ENCODE measurements around the gene NEU2. TPM values are rescaled to one million over a fixed set of nuclear protein-coding genes. Genes with fewer than 3 reads are reported as not detected.

The NEU2 gene
- total RNA-seq, 2 experiments from 2014 or later, result not detected

DNA sequence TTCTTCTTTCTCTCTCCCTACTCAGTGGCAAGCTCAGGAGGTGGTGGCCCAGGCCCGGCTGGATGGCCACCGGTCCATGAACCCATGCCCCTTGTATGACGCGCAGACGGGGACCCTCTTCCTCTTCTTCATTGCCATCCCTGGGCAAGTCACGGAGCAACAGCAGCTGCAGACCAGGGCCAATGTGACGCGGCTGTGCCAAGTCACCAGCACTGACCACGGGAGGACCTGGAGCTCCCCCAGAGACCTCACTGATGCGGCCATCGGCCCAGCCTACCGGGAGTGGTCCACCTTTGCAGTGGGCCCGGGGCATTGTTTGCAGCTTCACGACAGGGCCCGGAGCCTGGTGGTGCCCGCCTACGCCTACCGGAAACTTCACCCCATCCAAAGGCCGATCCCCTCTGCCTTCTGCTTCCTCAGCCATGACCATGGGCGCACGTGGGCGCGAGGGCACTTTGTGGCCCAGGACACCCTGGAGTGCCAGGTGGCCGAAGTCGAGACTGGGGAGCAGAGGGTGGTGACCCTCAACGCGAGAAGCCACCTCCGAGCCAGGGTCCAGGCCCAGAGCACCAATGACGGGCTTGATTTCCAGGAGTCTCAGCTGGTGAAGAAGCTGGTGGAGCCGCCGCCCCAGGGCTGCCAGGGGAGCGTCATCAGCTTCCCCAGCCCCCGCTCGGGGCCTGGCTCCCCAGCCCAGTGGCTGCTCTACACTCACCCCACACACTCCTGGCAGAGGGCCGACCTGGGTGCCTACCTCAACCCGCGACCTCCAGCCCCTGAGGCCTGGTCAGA, 1.8 kb downstream of the NEU2 start:
- POLR2A ChIA-PET, result no interaction called here
- H3K27me3 Mint-ChIP-seq, result no peaks in the 10 kb centered on the region
- no peaks in the 10 kb centered on the region for H3K4me1 ChIP-seq (ENCODE audit: insufficient read depth, low read length)
- H3K4me3 ChIP-seq (ENCODE audit: low read length), result no peak overlapping the region
- no peaks in the 10 kb centered on the region for H3K36me3 Mint-ChIP-seq (ENCODE audit: low read depth)
- ATAC-seq (ENCODE audit: poor library complexity) (no peak), DNase-seq (no peak)
- peaks cover 0 to 3% of the 10 kb centered on the region in 2 experiments for H3K9me3 ChIP-seq (ENCODE audit: control insufficient read depth in 1 of 2, insufficient read depth in 1 of 2, low read length in 2 of 2)
- no peaks in the 10 kb centered on the region for H3K4me1 Mint-ChIP-seq (ENCODE audit: low read depth)
- H3K9me3 Mint-ChIP-seq, result no peaks in the 10 kb centered on the region
- intact Hi-C loops (cut with DNase I, micrococcal nuclease), result loop anchor here in 1 of 2 experiments (10.0 kb wide), 1 partner anchor 169 kb away; no protein-coding TSS in a partner anchor
- TF ChIP-seq, protein P1, sequence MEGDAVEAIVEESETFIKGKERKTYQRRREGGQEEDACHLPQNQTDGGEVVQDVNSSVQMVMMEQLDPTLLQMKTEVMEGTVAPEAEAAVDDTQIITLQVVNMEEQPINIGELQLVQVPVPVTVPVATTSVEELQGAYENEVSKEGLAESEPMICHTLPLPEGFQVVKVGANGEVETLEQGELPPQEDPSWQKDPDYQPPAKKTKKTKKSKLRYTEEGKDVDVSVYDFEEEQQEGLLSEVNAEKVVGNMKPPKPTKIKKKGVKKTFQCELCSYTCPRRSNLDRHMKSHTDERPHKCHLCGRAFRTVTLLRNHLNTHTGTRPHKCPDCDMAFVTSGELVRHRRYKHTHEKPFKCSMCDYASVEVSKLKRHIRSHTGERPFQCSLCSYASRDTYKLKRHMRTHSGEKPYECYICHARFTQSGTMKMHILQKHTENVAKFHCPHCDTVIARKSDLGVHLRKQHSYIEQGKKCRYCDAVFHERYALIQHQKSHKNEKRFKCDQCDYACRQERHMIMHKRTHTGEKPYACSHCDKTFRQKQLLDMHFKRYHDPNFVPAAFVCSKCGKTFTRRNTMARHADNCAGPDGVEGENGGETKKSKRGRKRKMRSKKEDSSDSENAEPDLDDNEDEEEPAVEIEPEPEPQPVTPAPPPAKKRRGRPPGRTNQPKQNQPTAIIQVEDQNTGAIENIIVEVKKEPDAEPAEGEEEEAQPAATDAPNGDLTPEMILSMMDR (IDR thresholded peaks at IDR 0.05), result no peak
- CTCF ChIA-PET, result no interaction called here
- H3K4me3 Mint-ChIP-seq, result no peak overlapping the region
- H3K27ac ChIP-seq (ENCODE audit: low read depth in 1 of 2, low read length in 2 of 2), result no peak overlapping the region
- H3K36me3 ChIP-seq (ENCODE audit: insufficient read depth, low read length), result no peaks in the 10 kb centered on the region
- H3K27me3 ChIP-seq (ENCODE audit: control insufficient read depth in 1 of 2, insufficient read depth in 2 of 2, low read length in 2 of 2), result no peaks in the 10 kb centered on the region
- H3K27ac Mint-ChIP-seq, result no peak overlapping the region

DNA sequence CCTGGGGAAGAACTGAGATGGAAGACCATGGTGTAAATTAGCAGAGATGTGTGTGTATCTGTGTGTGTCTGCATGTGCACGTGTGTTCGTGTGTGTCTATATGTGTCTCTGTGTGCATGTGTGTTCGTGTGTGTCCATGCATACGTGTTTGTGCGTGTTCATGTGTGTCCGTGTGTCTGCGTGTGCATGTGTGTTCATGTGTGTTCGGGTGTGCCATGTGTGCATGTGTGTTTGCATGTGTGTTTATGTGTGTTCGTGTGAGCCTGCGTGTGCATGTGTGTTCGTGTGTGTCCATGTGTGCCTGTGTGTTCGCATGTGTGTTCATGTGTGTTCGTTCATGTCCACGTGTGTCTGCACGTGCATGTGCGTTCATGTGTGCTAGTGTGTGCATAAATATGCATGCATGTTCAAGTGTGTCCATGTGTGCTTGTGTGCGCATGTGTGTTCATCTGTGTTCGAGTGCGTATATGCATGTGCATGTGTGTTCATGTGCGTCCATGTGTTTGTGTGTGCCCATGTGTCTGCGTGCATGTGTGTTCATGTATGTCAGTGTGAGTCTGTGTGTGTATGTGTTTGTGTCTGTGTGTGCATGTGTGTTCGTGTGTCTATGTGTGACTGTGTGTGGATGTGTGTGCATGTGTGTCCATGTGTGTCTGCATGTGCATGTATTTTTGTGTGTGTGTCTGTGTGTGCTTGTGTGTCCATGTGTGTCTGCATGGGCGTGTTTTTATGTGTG, 3.1 kb downstream of the NEU2 start:
- Histone ChIP-seq H3K9me3 (ENCODE audit: control insufficient read depth in 1 of 2, insufficient read depth in 1 of 2, low read length in 2 of 2) (peaks cover 0 to 3% of the 10 kb centered on the region in 2 experiments), H3K4me3 (ENCODE audit: low read length) (no peak overlapping the region), H3K4me1 (ENCODE audit: insufficient read depth, low read length) (no peaks in the 10 kb centered on the region), H3K27me3 (ENCODE audit: control insufficient read depth in 1 of 2, insufficient read depth in 2 of 2, low read length in 2 of 2) (no peaks in the 10 kb centered on the region), H3K36me3 (ENCODE audit: insufficient read depth, low read length) (no peaks in the 10 kb centered on the region), H3K27ac (ENCODE audit: low read depth in 1 of 2, low read length in 2 of 2) (no peak overlapping the region)
- Mint-ChIP-seq H3K4me1 (ENCODE audit: low read depth) (no peaks in the 10 kb centered on the region), H3K9me3 (no peaks in the 10 kb centered on the region), H3K27me3 (no peaks in the 10 kb centered on the region), H3K4me3 (no peak overlapping the region), H3K36me3 (ENCODE audit: low read depth) (no peaks in the 10 kb centered on the region), H3K27ac (no peak overlapping the region)
- CTCF ChIA-PET, result no interaction called here
- DNase-seq, result no peak
- TF ChIP-seq, protein P1 (IDR thresholded peaks at IDR 0.05), result no peak
- POLR2A ChIA-PET, result no interaction called here
- no peak for ATAC-seq (ENCODE audit: poor library complexity)
- intact Hi-C loops (cut with DNase I, micrococcal nuclease), result loop anchor here in 1 of 2 experiments (10.0 kb wide), 1 partner anchor 171 kb away; no protein-coding TSS in a partner anchor

DNA sequence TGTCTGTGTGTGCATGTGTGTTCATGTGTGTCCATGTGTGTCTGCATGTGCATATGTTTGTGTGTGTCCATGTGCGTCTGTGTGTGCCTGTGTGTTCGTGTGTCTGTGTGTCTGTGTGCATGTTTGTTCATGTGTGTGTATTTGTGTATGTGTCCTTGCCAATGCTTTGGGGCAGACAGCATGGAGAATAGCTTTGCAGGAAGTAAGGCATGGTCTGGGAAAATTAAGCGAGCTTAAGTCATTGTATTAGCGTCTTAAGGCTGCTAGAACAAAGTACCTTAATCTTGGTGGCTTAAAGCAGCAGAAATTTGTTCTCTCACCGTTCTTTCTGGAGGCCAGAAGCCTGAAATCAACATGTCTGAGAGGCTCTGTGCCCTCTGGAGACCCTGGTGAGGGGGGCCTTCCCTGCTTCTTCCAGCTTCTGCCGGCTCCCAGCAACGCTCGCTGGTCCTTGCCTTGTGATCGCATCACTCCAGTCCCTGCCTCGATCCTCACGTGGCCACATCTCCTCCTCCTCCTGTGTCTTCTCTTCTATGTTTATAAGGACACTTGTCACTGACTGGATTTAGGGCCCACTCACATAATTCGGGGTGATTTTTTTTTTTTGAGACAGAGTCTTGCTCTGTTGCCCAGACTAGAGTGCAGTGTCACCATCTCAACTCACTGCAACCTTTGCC, 3.8 kb downstream of the NEU2 start:
- H3K4me3 Mint-ChIP-seq, result no peak overlapping the region
- Histone ChIP-seq H3K36me3 (ENCODE audit: insufficient read depth, low read length) (no peaks in the 10 kb centered on the region), H3K4me3 (ENCODE audit: low read length) (no peak overlapping the region), H3K27ac (ENCODE audit: low read depth in 1 of 2, low read length in 2 of 2) (no peak overlapping the region), H3K27me3 (ENCODE audit: control insufficient read depth in 1 of 2, insufficient read depth in 2 of 2, low read length in 2 of 2) (no peaks in the 10 kb centered on the region), H3K9me3 (ENCODE audit: control insufficient read depth in 1 of 2, insufficient read depth in 1 of 2, low read length in 2 of 2) (peaks cover 0 to 2% of the 10 kb centered on the region in 2 experiments), H3K4me1 (ENCODE audit: insufficient read depth, low read length) (no peaks in the 10 kb centered on the region)
- H3K27ac Mint-ChIP-seq, result no peak overlapping the region
- intact Hi-C loops (cut with DNase I, micrococcal nuclease), result loop anchor here in 1 of 2 experiments (10.0 kb wide), 1 partner anchor 171 kb away; no protein-coding TSS in a partner anchor
- no peaks in the 10 kb centered on the region for H3K4me1 Mint-ChIP-seq (ENCODE audit: low read depth)
- TF ChIP-seq, protein P1 (IDR thresholded peaks at IDR 0.05), result no peak
- H3K27me3 Mint-ChIP-seq, result no peaks in the 10 kb centered on the region
- no peaks in the 10 kb centered on the region for H3K9me3 Mint-ChIP-seq
- CTCF ChIA-PET, result no interaction called here
- POLR2A ChIA-PET, result no interaction called here
- ATAC-seq (ENCODE audit: poor library complexity), result no peak
- no peaks in the 10 kb centered on the region for H3K36me3 Mint-ChIP-seq (ENCODE audit: low read depth)
- DNase-seq, result no peak
